ENCODE results near the gene ABTB1. TPM values are rescaled to one million over a fixed set of nuclear protein-coding genes. Genes with fewer than 3 reads are reported as not detected.

The ABTB1 gene
- total RNA-seq, 4 donors from 2014 or later, result 17.6 to 91.9 (median 51.3) TPM

DNA sequence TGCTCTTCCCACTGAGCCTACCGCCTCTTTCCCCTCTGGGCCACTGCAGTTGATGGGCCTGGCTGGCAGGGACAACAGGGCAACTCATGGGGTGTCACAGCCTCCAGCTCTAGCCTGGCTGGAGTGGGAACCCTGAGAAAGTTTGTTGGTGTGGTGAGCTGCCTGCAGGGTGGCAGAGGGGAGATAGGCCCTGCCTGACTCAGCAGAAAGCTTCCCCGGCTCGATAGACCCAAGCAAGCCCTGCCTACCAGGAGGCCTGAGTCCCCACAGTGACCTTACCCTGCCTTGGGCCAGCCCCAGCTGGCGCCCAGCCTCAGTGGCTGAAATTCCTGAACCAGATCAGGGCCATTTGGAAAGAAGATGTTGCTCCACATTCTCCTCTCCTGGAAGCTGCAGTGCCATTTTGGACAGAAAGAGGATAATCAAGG lies 29.4 kb downstream of the ABTB1 start:
- TF ChIP-seq, protein P1, sequence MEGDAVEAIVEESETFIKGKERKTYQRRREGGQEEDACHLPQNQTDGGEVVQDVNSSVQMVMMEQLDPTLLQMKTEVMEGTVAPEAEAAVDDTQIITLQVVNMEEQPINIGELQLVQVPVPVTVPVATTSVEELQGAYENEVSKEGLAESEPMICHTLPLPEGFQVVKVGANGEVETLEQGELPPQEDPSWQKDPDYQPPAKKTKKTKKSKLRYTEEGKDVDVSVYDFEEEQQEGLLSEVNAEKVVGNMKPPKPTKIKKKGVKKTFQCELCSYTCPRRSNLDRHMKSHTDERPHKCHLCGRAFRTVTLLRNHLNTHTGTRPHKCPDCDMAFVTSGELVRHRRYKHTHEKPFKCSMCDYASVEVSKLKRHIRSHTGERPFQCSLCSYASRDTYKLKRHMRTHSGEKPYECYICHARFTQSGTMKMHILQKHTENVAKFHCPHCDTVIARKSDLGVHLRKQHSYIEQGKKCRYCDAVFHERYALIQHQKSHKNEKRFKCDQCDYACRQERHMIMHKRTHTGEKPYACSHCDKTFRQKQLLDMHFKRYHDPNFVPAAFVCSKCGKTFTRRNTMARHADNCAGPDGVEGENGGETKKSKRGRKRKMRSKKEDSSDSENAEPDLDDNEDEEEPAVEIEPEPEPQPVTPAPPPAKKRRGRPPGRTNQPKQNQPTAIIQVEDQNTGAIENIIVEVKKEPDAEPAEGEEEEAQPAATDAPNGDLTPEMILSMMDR (IDR thresholded peaks at IDR 0.05; ENCODE audit: low read depth), result no peak

- TF ChIP-seq, protein P1 (IDR thresholded peaks at IDR 0.05; ENCODE audit: low read depth), result no peak
Measured at GRCh38 chr3:127706312-127706711, 33.6 kb downstream of the ABTB1 start.

DNA sequence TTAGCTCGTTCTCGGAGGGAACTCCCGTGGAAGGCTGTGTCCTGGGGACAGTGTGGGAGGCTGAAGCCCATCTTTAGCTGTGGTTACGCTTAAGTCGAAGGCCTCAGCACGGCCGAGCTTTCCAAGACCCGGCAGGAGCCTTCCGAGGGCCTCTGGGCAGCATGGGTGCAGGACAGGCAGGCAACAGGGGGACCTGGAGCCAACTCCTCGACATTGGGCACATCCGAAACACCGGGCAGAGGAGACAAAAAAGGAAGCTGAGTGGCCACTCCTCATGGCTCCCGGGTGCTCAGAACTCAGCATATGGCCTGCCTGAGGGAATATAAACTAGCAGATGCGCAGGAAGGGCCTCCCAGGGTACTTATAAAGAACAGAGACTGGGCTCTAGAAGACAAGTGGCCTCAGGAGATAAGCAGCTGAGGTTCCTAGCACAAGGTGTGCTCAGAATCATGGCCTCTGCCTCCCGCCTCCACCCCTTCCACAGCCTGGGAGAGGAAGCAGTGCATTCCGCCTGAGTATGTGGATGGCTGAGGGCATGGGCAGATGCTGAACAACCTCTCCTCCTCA lies 34.1 kb downstream of the ABTB1 start:
- TF ChIP-seq, protein P1 (IDR thresholded peaks at IDR 0.05; ENCODE audit: low read depth), result no peak

- TF ChIP-seq, protein P1 (IDR thresholded peaks at IDR 0.05; ENCODE audit: low read depth), result no peak
Measured at GRCh38 chr3:127707851-127708411, 35.2 kb downstream of the ABTB1 start.

DNA sequence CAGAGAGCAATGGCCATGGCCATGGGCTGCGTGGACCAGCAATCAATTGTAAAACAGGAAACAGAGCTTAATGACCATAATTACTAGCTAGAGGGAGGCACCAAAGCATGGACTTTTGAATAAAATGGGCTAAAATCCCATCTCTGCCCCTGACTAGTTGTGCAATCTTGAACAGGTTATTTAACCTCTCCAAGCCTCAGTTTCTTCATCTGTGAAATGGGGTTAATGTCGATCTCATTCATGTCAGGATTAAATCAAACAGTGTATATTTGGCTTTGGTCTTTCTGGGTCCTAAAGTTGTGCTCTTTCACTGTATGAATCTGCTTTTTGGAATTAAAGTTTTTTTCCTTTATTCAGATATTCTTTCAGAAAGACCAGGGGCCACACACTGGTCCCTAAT lies 36.1 kb downstream of the ABTB1 start:
- TF ChIP-seq, protein P1 (IDR thresholded peaks at IDR 0.05; ENCODE audit: low read depth), result no peak

DNA sequence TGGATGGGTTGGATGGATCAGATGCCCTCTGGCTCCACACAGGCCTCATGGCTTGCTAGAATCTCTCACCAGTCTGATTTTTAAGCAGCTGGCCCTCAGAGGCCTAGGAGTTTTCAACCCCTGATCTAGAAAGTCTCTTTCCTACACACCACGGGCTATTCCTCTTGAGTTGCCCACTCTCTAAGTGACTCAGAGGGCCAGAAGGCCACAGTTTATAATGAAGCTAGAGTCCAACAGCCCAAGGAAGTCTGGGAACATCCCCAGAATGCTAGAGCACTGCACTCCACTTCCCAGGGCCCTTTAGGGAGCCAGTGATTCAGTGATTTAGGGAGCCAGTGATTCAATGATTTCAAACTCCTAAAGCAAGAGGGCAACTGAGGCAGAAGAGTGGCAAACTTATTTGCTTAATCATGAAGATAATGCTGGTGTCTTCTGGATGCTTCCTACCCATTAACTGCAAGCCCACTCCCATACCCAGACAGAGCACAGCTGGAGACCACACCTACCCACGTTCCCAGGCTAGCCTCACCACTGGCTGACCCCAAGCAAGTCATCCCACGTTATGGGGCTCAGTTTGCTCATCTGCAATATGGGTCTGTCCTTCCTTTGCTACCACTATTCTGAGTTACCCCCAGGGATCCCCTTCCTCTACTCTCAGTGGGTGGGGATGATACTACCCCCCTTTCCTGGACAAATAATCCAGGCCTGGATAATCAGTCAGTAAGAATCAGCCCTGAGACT lies 36.7 kb downstream of the ABTB1 start:
- TF ChIP-seq, protein P1 (IDR thresholded peaks at IDR 0.05; ENCODE audit: low read depth), result no peak

DNA sequence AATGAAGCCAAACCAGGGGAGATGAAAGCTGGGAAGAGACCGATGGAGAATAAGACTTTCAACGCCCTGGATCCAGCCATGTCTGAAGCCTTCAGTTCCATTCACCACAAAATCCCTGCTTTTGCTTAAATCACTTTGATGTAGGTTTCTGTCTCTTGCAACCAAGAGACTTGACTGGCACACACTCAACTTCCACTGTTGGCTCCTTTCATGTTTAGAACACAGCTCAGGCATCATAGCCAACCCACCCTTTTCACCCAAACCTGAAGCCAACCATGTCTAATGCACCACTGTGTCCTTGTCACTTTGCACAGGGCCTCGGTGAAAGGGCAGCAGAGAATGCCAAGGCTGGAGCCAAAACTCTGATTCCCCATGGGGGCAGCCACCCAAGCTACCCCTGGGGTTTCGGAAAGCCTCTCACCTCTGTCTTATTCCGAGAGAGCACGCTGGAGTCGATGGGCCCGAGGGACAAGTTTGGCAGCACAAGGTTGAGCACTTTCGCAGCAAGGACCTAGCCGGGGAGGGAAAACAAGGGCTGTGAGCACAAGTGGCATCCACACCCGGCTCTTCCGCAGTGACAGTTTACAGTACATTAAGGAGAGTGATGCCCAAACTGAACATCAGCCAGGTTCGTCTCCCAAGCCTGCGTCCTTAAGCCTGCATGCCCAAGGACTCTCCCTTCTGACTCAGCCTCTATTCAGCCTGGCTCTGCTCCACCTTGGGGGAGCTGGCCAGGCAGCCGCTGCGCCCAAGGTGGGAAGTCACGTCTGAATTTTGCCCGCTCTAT lies 37.6 kb downstream of the ABTB1 start:
- TF ChIP-seq, protein P1 (IDR thresholded peaks at IDR 0.05; ENCODE audit: low read depth), result no peak
